ENCODE measurements around the gene BLOC1S5. TPM values are rescaled to one million over a fixed set of nuclear protein-coding genes. Genes with fewer than 3 reads are reported as not detected.

The BLOC1S5 gene
- total and polyA plus RNA-seq, 5 experiments from 2014 or later: 23.5 to 33.7 (median 28.5) TPM

DNA sequence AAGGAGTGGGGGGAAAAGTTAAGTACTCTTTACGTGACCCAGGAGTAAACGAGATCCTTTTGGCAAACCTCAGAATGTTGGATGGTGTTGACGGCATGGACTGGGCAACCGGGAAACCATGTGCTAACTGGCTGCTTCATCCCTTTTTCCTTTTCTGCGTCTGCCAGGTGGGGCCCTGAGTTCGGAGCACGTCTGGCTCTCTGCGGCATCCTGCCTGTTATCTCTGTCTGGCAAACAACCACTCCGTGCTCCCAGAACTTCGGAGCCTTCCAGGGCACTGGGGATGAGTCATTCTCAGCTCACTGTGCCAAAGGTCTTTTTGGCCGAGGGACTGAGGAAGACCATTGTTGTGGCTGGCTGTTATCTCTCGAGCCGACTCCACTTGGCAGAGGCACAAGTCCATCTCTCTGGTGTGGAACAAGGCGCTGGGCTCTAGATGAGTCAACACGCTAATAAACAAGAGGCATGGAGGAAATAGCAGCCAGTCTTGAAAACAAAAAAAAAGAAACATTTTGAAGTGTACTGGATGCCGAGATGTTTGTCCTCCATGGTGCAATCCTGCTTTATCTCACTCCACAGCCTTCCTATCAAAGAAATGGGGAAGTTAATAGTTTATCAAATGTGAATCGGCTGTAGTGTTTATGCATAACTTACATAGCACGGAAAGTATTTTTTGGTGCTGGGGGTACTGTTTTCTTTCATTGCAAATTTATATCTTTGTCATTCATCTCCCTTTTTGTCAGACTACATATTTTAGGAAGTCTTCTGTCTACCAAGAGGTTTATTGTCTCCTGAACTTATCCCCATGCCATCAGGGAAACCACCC is 89.0 kb downstream of the BLOC1S5 start:
- Mint-ChIP-seq H3K36me3 (peaks cover 2 to 6% (median 5%) of the 10 kb centered on the region in 3 donors), H3K4me1 (peaks cover 0 to 9% (median 4%) of the 10 kb centered on the region in 4 donors), H3K27ac (no peak overlapping the region), H3K27me3 (peaks cover 4 to 32% (median 7%) of the 10 kb centered on the region in 5 donors), H3K4me3 (no peak overlapping the region), H3K9me3 (peaks cover 0 to 9% (median 5%) of the 10 kb centered on the region in 9 donors)
- ATAC-seq (no peak), DNase-seq (no peak)
- POLR2A ChIA-PET: no interaction called here

DNA sequence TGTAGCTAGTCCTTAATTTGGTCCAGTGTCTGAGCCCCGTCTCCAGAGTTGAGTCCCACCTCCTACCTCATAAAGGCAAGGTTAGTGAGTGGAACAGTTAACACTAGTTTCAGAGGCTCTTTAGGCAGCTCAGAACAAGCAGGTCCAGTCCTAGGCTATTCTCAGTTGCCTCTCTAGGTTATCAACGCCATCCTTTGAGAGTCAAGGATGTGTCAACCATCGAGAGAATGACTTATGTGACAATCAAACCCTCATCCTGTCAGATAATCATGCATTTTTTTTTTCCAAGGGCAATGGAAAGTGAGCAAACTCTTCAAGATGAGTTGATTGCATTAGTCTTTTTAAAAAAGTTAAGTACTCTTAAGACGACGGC is 89.6 kb downstream of the BLOC1S5 start:
- DNase-seq (no peak), ATAC-seq (no peak)
- Mint-ChIP-seq H3K4me3 (no peak overlapping the region), H3K27me3 (peaks cover 4 to 32% (median 7%) of the 10 kb centered on the region in 5 donors), H3K27ac (no peak overlapping the region), H3K9me3 (peaks cover 3 to 15% (median 11%) of the 10 kb centered on the region in 9 donors), H3K4me1 (peaks cover 0 to 9% (median 4%) of the 10 kb centered on the region in 4 donors), H3K36me3 (peaks cover 3 to 11% (median 11%) of the 10 kb centered on the region in 3 donors)
- POLR2A ChIA-PET: no interaction called here

DNA sequence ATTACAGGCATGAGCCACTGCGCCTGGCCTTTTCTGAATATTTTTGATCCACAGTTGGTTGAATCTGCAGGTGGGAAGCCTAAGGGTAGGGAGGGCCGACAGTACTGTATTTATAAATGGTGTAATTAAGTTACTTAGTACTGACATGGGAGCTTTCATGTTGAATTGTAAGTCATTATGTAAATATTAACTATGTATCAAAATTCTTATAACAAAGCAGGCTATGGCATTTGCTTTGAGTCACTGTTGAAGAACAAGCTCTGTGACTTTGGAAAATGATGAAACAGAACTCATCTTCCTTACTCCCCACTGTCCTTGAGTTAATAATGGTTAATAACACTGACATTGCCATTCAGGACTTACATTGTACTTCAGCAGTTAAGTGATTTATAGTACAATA is 90.6 kb downstream of the BLOC1S5 start:
- Mint-ChIP-seq H3K4me3 (no peak overlapping the region), H3K9me3 (peaks cover 4 to 24% (median 18%) of the 10 kb centered on the region in 9 donors), H3K27ac (no peak overlapping the region), H3K36me3 (peaks cover 6 to 20% (median 18%) of the 10 kb centered on the region in 3 donors), H3K27me3 (peaks cover 6 to 32% (median 10%) of the 10 kb centered on the region in 5 donors), H3K4me1 (peaks cover 0 to 9% (median 4%) of the 10 kb centered on the region in 4 donors)
- POLR2A ChIA-PET: no interaction called here
- DNase-seq (no peak), ATAC-seq (no peak)

DNA sequence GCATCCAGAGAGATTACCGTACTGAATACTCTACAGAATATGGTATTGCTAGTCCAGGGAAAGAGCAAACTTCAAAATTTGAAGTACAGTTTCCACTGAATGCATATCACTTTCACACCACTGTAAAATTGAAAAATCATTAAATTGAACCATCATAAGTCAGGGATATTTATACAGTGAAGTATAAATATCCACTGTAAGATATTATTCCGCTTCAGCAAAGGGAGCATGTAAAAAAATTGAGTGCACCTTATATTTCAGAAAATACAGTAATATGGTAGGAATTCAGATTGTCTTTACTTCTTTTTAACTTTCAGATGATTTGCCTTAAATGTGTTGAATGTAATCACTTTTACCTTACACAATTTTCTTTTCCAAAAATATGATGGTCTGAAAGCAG is 92.7 kb downstream of the BLOC1S5 start:
- Mint-ChIP-seq H3K36me3 (peaks cover 8 to 29% (median 21%) of the 10 kb centered on the region in 3 donors), H3K27me3 (peaks cover 6 to 36% (median 10%) of the 10 kb centered on the region in 5 donors), H3K4me3 (no peak overlapping the region), H3K9me3 (peaks cover 4 to 29% (median 18%) of the 10 kb centered on the region in 9 donors), H3K4me1 (peaks cover 0 to 9% (median 4%) of the 10 kb centered on the region in 4 donors), H3K27ac (no peak overlapping the region)
- POLR2A ChIA-PET: interaction anchor here (0.6 kb wide), 1 partner anchor 900 kb away, joined by 3 read pairs; no protein-coding TSS in a partner anchor
- DNase-seq: no peak
- no peak for ATAC-seq

DNA sequence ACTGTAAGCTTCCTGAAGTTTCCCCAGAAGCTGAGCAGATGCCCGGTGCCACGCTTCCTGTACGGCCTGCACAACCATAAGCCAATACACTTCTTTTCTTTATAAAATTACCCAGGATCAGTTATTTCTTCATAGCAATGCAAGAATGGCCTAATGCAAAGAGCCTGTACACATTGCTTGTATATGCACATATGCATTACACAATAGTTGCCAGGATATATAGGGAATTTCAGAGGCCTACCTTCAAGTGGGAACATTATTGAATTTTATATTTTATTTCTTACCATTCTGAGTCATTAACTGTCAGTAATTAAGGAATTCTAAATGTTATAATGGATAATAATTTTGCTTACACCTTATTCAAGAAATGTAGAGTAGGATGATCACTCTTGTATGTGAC is 93.6 kb downstream of the BLOC1S5 start:
- Mint-ChIP-seq H3K27ac (no peak overlapping the region), H3K36me3 (peaks cover 8 to 29% (median 21%) of the 10 kb centered on the region in 3 donors), H3K4me1 (peaks cover 0 to 7% (median 3%) of the 10 kb centered on the region in 4 donors), H3K4me3 (no peak overlapping the region), H3K27me3 (peaks cover 4 to 27% (median 6%) of the 10 kb centered on the region in 5 donors), H3K9me3 (peaks cover 4 to 29% (median 18%) of the 10 kb centered on the region in 9 donors)
- no peak for ATAC-seq
- no peak for DNase-seq
- POLR2A ChIA-PET: no interaction called here

Other genes with a start within 250 kb of the BLOC1S5 start
- 10 to 100 TPM; 10.7 to 12.1 TPM for gene TXNDC5, start 153.6 kb downstream of the BLOC1S5 start, total RNA-seq
- 10 to 100 TPM; 14.5 to 25.2 (median 24.6) TPM for gene TXNDC5, start 153.6 kb downstream of the BLOC1S5 start, polyA plus RNA-seq
- gene EEF1E1, start 38.2 kb upstream of the BLOC1S5 start, total RNA-seq: 10 to 100 TPM; 25.2 to 28.6 TPM
- gene EEF1E1, start 38.2 kb upstream of the BLOC1S5 start, polyA plus RNA-seq: 10 to 100 TPM; 55.5 to 62.0 (median 57.9) TPM